Astrocyte of the spinal cord (primary cell): Measurements from ENCODE around the gene RIC1.
"Not testable (repeated sequence)": the region's sequence is repeated elsewhere in the genome, so short reads cannot be mapped to it uniquely, and the experiment has no call there.

Experiments
- DNase-seq: peaks from one replicate; pipeline ENCODE4 v3.0.0; 2011; ENCODE audit warnings: low read depth, low spot score
- H3K4me3 ChIP-seq: 2 replicates; pipeline ENCODE4 v1.5.1; 2011; ENCODE audit warnings: low read depth, mild to moderate bottlenecking, low read length, moderate library complexity
- in situ Hi-C: cut with HindIII; loops from 2 replicates; pipeline ENCODE4 v1.10.0; 2017; ENCODE audit warnings: low sequenced_read_pairs
- TF ChIP-seq, protein P1 (sequence below): IDR thresholded peaks from 2 replicates; pipeline ENCODE4 v1.5.1; 2012; ENCODE audit warnings: low read depth, mild to moderate bottlenecking, low read length, inconsistent platforms

Gene RIC1

DNA sequence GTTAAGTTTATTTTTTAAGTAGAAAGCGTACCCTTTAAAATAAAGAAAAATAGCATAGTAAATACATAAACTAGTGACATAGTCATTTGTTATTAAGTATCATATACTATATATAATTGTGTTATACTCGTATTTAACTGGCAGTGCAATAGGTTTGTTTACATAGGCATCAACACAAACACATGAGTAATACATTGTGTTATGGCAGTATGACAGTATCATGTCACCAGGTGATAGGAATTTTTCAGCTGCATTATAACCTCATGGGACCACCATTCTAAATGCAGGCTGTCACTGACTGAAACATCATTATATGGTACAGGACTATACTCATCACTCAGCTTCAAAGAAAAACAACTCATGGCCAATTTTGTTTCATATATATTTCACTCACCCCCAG is 8.4 kb upstream of the RIC1 start:
- in situ Hi-C loops, result no loop called here
- DNase-seq, result no peak
- no peak overlapping the region for H3K4me3 ChIP-seq
- TF ChIP-seq, protein P1, sequence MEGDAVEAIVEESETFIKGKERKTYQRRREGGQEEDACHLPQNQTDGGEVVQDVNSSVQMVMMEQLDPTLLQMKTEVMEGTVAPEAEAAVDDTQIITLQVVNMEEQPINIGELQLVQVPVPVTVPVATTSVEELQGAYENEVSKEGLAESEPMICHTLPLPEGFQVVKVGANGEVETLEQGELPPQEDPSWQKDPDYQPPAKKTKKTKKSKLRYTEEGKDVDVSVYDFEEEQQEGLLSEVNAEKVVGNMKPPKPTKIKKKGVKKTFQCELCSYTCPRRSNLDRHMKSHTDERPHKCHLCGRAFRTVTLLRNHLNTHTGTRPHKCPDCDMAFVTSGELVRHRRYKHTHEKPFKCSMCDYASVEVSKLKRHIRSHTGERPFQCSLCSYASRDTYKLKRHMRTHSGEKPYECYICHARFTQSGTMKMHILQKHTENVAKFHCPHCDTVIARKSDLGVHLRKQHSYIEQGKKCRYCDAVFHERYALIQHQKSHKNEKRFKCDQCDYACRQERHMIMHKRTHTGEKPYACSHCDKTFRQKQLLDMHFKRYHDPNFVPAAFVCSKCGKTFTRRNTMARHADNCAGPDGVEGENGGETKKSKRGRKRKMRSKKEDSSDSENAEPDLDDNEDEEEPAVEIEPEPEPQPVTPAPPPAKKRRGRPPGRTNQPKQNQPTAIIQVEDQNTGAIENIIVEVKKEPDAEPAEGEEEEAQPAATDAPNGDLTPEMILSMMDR, result no peak

DNA sequence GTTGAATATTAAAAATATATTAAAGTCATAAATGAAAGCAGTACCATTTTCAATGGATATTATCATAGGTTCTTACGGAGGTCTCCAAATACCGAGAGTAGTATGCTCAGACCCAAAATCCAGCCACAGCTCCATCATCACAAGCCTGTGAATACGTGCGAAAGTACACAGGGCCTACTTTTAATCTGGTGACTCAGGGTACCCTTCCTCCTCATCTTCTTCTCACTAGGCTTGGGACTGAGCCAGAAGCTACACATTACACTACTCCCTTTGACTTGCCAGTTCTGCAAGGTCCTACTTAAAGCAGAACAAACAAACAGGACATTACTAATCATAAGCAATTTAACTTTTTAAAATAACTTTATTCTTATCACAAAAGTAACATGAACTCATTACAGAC is 7.6 kb upstream of the RIC1 start:
- peak; percentile 71 for DNase-seq
- in situ Hi-C loops, result no loop called here
- no peak overlapping the region for H3K4me3 ChIP-seq
- TF ChIP-seq, protein P1, result no peak

DNA sequence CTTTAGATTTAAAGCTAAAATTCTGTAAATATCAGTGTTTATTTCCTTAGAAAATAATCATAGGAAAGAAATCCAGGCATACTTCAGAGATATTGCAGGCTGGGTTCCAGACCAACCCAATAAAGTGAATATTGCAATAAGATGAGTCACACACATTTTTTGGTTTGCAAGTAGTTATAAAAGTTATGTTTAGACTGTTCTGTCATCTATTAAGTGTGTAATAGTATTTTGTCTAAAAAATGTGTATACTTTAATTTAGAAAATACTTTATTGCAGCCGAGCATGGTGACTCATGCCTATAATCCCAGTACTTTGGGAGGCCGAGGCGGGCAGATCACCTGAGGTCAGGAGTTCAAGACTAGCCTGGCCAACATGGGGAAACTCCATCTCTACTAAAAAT is 6.9 kb upstream of the RIC1 start:
- TF ChIP-seq, protein P1, result no peak
- DNase-seq, result peak; percentile 81
- no peak overlapping the region for H3K4me3 ChIP-seq
- in situ Hi-C loops, result no loop called here

DNA sequence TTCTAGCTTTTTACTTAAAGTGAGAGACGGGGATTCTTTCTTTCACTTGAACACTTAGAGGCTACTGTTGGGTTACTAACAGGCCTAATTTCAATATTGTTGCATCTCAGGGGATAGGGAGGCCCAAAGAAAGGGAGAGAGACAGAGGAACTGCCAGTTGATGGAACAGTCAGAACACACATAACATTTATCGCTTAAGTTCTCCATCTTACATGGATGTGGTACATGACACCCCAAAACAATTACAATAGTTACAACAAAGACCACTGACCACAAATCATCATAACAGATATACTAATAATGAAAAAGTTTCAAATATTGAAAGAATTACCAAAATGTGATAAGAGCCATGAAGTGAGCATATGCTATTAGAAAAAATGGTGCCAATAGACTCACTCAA is 4.3 kb upstream of the RIC1 start:
- no peak for DNase-seq
- H3K4me3 ChIP-seq, result no peak overlapping the region
- in situ Hi-C loops, result no loop called here
- TF ChIP-seq, protein P1, result no peak

DNA sequence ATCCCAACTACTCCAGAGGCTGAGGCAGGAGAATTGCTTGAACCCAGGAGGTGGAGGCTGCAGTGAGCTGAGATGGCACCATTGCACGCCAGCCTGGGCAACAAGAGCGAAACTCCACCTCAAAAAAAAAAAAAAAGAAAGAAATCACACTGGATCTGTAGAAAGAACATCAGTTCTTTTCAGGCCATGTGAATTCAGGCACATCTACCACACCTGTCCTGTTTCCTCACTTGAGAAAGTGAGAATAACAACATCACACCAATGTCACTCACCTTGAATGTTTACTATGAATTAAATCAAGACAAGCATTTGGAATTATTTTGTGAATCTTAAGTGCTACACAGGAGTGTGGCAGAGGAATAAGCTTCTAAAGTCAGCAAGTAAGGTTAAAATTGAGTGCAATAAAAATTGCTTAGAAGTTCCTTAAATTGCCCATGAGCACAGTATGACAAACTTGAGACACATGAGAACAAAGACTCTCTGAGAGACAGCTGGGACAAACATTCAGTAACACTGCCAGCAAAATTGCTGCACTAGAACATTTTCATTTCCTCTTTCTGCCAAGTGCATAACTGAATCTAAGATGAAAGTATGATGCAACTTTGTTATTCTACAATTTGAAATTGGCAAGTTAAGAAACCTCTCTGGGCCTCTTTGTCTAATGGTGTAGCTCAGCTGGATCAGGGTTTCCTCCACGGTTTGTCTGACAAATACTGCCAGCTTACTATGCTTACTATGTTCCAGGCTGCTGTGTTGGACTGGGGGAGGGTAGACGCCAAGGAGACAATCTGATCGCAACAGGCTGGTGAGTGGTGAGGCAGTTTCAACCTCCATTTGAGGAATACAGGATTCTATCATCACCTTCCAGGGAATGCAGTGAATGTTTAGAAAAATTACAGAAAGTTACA is 1.9 kb upstream of the RIC1 start:
- in situ Hi-C loops, result no loop called here

DNA sequence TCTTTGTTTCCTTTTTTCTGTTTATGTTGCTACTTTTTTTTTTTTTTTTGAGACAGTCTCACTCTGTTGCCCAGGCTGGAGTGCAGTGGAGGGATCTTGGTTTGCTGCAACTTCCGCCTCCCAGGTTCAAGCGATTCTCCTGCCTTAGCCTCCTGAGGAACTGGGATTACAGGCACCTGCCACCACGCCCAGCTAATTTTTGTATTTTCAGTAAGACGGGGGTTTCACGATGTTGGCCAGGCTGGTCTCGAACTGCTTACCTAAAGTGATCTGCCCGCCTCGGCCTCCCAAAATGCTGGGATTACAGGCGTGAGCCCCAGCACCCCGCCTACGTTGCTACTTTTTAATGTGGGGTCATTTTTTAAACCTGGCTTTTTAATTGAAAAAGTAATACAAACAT is 1.2 kb upstream of the RIC1 start:
- in situ Hi-C loops, DNase-seq: not testable (repeated sequence)
- peak overlapping the region; percentile 69 for H3K4me3 ChIP-seq

More for the DNA sequence above, 1.9 kb upstream of the RIC1 start:
- TF ChIP-seq, protein P1, result no peak
- peak; percentile 83 for DNase-seq
- H3K4me3 ChIP-seq, result peak overlapping the region; percentile 10

DNA sequence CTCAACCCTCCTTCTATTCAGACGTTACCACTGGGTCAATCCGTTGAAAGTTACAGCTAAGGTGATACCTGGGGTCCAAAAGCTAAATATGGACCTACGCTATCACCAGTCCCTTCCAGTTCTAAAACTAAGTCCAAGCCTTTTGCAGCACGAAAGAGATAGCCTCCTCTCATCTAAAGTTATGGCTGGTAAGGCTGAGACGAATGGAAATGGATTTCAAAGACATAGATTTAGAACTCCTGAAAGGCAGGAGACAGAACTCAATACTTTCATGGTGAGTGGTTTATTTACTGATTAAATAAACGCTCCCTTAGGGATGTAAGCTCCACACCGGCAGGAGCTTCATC is 751 bp upstream of the RIC1 start:
- peak overlapping the region; percentile 69 for H3K4me3 ChIP-seq
- no peak for DNase-seq
- in situ Hi-C loops, result no loop called here
- TF ChIP-seq, protein P1, result no peak
